Vagina (tissue), 2 donors: Measurements from ENCODE around the gene RASGRF2.

ENCODE experiments used
- CTCF ChIP-seq, 3 experiments: fragments of 450-650 bp in 2 of 3; fragments of 200-600 bp in 1 of 3; sonication (generic) in 1 of 3; IDR thresholded peaks; one replicate each; pipeline ENCODE4 v1.5.1; 2017 to 2019; ENCODE audit warnings: antibody characterized with exemption in 3 of 3, mild to moderate bottlenecking in 2 of 3, moderate library complexity in 2 of 3
- POLR2A ChIP-seq, 2 donors: fragments of 450-650 bp; IDR thresholded peaks; one replicate each; pipeline ENCODE4 v1.6.1; 2017; ENCODE audit warnings: antibody characterized with exemption in 2 of 2, mild to moderate bottlenecking in 2 of 2, moderate library complexity in 2 of 2

GRCh38 chr5:80989883-80990282, 29.7 kb downstream of the RASGRF2 start:
- TF ChIP-seq POLR2A (IDR thresholded peaks at IDR 0.05) (no peak), CTCF (IDR thresholded peaks at IDR 0.05) (no peak)
